Ishikawa (cell line): ENCODE results near the gene LARGE2.
A peak's percentile ranks its signal among the peaks of the same experiment; 100 is the strongest.

Experiments used
- CEBPB ChIP-seq: IDR thresholded peaks from 2 replicates; pipeline ENCODE4 v1.6.1; 2012
- CREB1 ChIP-seq: IDR thresholded peaks from 2 replicates; pipeline ENCODE4 v1.6.1; 2012; ENCODE audit warnings: low read depth
- EGR1 ChIP-seq: IDR thresholded peaks from 2 replicates; pipeline ENCODE4 v1.6.1; 2012
- EP300 ChIP-seq: IDR thresholded peaks from 2 replicates; pipeline ENCODE4 v1.6.1; 2012; ENCODE audit warnings: borderline replicate concordance
- FOXM1 ChIP-seq: IDR thresholded peaks from 2 replicates; pipeline ENCODE4 v1.6.1; 2012; ENCODE audit warnings: low read depth, borderline replicate concordance
- MAX ChIP-seq: IDR thresholded peaks from 2 replicates; pipeline ENCODE4 v1.6.1; 2012
- NFIC ChIP-seq: IDR thresholded peaks from 2 replicates; pipeline ENCODE4 v1.6.1; 2012
- RAD21 ChIP-seq: IDR thresholded peaks from 2 replicates; pipeline ENCODE4 v1.6.1; 2012; ENCODE audit warnings: low read depth
- REST ChIP-seq: IDR thresholded peaks from 2 replicates; pipeline ENCODE4 v1.6.1; 2012; ENCODE audit warnings: low read depth, mild to moderate bottlenecking
- TAF1 ChIP-seq: IDR thresholded peaks from 2 replicates; pipeline ENCODE4 v1.6.1; 2012; ENCODE audit warnings: low read depth, mild to moderate bottlenecking
- TCF12 ChIP-seq: IDR thresholded peaks from 2 replicates; pipeline ENCODE4 v1.6.1; 2012; ENCODE audit warnings: low read depth
- TEAD4 ChIP-seq: IDR thresholded peaks from 2 replicates; pipeline ENCODE4 v1.6.1; 2012
- USF1 ChIP-seq: IDR thresholded peaks from 2 replicates; pipeline ENCODE4 v1.6.1; 2012
- YY1 ChIP-seq: IDR thresholded peaks from 2 replicates; pipeline ENCODE4 v1.6.1; 2012; ENCODE audit warnings: low read depth
- ZBTB7A ChIP-seq: IDR thresholded peaks from 2 replicates; pipeline ENCODE4 v1.6.1; 2012; ENCODE audit warnings: low read depth

LARGE2 gene

GRCh38 chr11:45918331-45918941 lies 4.0 kb upstream of the LARGE2 start:
- TF ChIP-seq TAF1 (no peak), NFIC (no peak), TEAD4 (no peak), FOXM1 (no peak), REST (no peak), MAX (0 out of 2 replicates have a peak, but pooled peaks have one; percentile 45), RAD21 (no peak), EGR1 (no peak), CREB1 (no peak), CEBPB (no peak), YY1 (peak; percentile 20; the same call in 1 of the 2 replicates), EP300 (no peak), TCF12 (no peak), ZBTB7A (peak; percentile 54; the same call in 1 of the 2 replicates), USF1 (no peak)

- TF ChIP-seq REST (no peak), ZBTB7A (no peak), MAX (no peak)
Observed at GRCh38 chr11:45918962-45919675, 3.3 kb upstream of the LARGE2 start.

GRCh38 chr11:45919806-45920530 lies 2.5 kb upstream of the LARGE2 start:
- TF ChIP-seq MAX (no peak), RAD21 (no peak), ZBTB7A (no peak), CEBPB (no peak), TCF12 (no peak), YY1 (no peak), TEAD4 (no peak)

GRCh38 chr11:45920531-45921477 lies 1.7 kb upstream of the LARGE2 start:
- TF ChIP-seq NFIC: no peak

GRCh38 chr11:45921561-45922424 lies 663 bp upstream of the LARGE2 start:
- peak; percentile 80 for TF ChIP-seq TEAD4
- TF ChIP-seq EP300: peak; percentile 57; the same call in 1 of the 2 replicates
- no peak for TF ChIP-seq RAD21
- no peak for TF ChIP-seq CREB1
- no peak; the same call in none of the 2 replicates for TF ChIP-seq TAF1
- TF ChIP-seq NFIC: peak; percentile 30; the same call in 1 of the 2 replicates
- TF ChIP-seq TCF12: peak; percentile 82
- TF ChIP-seq CEBPB: no peak
- TF ChIP-seq MAX: peak; percentile 63
- no peak; the same call in 1 of the 2 replicates for TF ChIP-seq FOXM1
- no peak for TF ChIP-seq EGR1
- TF ChIP-seq ZBTB7A: peak; percentile 79; the same call in 1 of the 2 replicates
- no peak for TF ChIP-seq REST
- TF ChIP-seq YY1: no peak
- TF ChIP-seq USF1: 0 out of 2 replicates have a peak, but pooled peaks have one; percentile 10
